GM13977 (cell line): ENCODE results near the gene DUSP16.

ENCODE experiments used
- DNase-seq: peaks from one replicate; pipeline ENCODE4 v3.0.0; 2012; ENCODE audit warnings: low spot score
- CTCF ChIP-seq: IDR thresholded peaks from 2 replicates; pipeline ENCODE4 v1.5.1; 2012; ENCODE audit warnings: mild to moderate bottlenecking, control low read depth; ENCODE audit not compliant: insufficient read depth; ENCODE audit errors: extremely low read depth, missing control alignments
- in situ Hi-C: fragments of 300-500 bp; cut with MboI; formaldehyde crosslinking; loops from one replicate; pipeline ENCODE4 v1.12.0; 2022; ENCODE audit warnings: low sequenced_read_pairs, low pct_unique_long_range_greater_than_20kb, mixed read lengths, inconsistent platforms; ENCODE audit not compliant: unreplicated experiment

The DUSP16 gene

GRCh38 chr12:12488823-12489550 is 73.7 kb downstream of the DUSP16 start:
- DNase-seq = no peak

GRCh38 chr12:12488296-12488695 is 74.4 kb downstream of the DUSP16 start:
- no peak for DNase-seq
- in situ Hi-C loops = no loop called here
- TF ChIP-seq CTCF = no peak

More at GRCh38 chr12:12488823-12489550, 73.7 kb downstream of the DUSP16 start:
- no peak for TF ChIP-seq CTCF
- in situ Hi-C loops = no loop called here

GRCh38 chr12:12487490-12487889 is 75.2 kb downstream of the DUSP16 start:
- TF ChIP-seq CTCF = no peak
- DNase-seq = no peak
- in situ Hi-C loops = no loop called here

- in situ Hi-C loops = no loop called here
- DNase-seq = peak; percentile 56
- no peak for TF ChIP-seq CTCF
Measured at GRCh38 chr12:12486661-12487240, 75.9 kb downstream of the DUSP16 start.

GRCh38 chr12:12483438-12483837 is 79.2 kb downstream of the DUSP16 start:
- TF ChIP-seq CTCF = no peak
- in situ Hi-C loops = no loop called here
- DNase-seq = no peak

GRCh38 chr12:12482959-12483358 is 79.7 kb downstream of the DUSP16 start:
- DNase-seq = peak; percentile 36
- in situ Hi-C loops = no loop called here
- TF ChIP-seq CTCF = no peak
